Mononuclear cell (primary cell): ENCODE measurements around the gene ZNF283. TPM values are rescaled to one million over a fixed set of nuclear protein-coding genes. Genes with fewer than 3 reads are reported as not detected.

ENCODE experiments used
- H3K27me3 ChIP-seq: 2 replicates; pipeline ENCODE4 v1.6.0; 2011; ENCODE audit warnings: low read length, control low read depth; ENCODE audit not compliant: insufficient read depth
- H3K4me1 ChIP-seq: 2 replicates; pipeline ENCODE4 v1.5.1; 2011; ENCODE audit warnings: mild to moderate bottlenecking, low read length, control low read depth; ENCODE audit not compliant: insufficient read depth
- H3K4me3 ChIP-seq: 2 replicates; pipeline ENCODE4 v1.5.1; 2011; ENCODE audit warnings: mild to moderate bottlenecking, low read length, moderate library complexity
- H3K9me3 ChIP-seq: 2 replicates; pipeline ENCODE4 v1.5.1; 2011; ENCODE audit warnings: low read depth, mild to moderate bottlenecking, control low read depth, low read length
- total RNA-seq: library from RNA; depleted of rRNA; stranded (reverse); fragments of >200 nt; gene quantifications from one replicate; pipeline ENCODE4 v1.2.3, GENCODE V29; 2012

Gene ZNF283
- 2.9 TPM for total RNA-seq

DNA sequence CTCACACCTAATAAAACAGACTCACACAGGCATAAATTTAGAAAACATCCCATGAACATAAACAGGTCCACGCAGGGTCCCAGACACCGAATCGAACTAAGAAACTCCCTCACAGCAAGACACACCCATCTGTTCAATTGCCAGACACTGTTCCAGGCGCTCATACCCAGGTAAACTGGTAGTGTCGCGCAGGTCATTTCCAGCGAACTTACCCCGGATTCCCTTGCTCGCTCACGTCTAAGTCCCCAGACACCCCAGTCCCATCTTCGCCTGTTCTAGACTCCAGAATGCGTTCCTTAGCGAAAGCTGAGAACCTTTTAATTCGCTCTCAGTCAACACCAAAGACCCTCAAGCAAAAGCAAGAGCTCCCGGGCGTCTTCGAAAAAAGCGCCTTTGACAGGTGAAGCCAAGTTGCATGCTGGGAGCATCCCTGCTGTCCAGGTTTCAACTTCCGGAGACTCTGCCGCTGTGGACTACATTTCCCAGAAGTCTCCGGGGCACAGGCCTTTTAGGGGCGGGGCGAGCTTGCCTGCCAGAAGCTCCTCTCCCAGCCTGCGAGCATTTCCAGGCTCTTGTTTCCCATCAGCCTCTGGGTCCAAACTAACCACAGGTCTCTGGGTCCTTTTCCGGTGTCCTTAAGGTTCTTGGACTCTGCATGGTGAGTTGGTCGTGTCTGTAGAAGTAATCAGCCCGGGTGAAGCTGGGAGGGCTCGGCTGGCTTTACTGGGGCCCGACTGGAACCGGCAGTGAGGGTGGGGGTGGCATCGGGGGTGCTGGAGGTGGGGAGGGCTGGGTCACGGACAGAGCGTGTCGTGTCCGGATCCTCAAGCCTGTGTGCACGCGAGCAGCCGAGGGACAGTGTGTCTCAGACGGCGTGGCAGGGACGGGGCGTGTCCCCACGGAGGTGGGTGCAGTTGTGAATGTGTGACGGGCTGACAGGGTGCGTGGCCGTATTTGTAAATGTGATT is at the start of gene ZNF283:
TSS of gene ZNF283 (plus strand) at position 535 of the 968 bp plus-strand sequence. CDS start 6,184 bp downstream, outside the sequence.
- Histone ChIP-seq H3K9me3 (no peaks in the 10 kb centered on the region), H3K4me1 (peaks cover 11% of the 10 kb centered on the region), H3K27me3 (peaks cover 5% of the 10 kb centered on the region), H3K4me3 (peak within 1 kb of the TSS; percentile 66)

DNA sequence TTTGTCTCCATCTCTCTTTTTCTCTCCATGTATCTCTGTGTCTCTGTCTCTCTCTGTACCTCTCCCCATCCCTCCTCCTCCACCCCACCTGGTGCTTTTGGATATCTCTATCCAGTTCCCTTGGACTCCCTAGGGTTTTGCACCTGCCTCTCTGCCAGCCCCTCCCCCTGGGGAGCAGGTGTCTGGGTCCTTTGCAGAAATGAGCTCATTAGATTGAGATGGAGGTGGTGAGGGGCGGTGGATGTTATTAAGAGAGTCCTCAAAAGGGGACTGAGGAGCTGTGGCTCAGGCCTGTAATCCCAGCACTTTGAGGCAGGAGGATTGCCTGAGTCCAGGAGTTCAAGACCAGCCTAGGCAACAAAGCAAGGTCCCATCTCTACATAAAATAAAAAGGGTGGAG is 48.5 kb upstream of the ZNF283 start:
- Histone ChIP-seq H3K9me3 (no peaks in the 10 kb centered on the region), H3K4me1 (peaks cover 87% of the 10 kb centered on the region), H3K4me3 (peak overlapping the region; percentile 42), H3K27me3 (no peaks in the 10 kb centered on the region)

DNA sequence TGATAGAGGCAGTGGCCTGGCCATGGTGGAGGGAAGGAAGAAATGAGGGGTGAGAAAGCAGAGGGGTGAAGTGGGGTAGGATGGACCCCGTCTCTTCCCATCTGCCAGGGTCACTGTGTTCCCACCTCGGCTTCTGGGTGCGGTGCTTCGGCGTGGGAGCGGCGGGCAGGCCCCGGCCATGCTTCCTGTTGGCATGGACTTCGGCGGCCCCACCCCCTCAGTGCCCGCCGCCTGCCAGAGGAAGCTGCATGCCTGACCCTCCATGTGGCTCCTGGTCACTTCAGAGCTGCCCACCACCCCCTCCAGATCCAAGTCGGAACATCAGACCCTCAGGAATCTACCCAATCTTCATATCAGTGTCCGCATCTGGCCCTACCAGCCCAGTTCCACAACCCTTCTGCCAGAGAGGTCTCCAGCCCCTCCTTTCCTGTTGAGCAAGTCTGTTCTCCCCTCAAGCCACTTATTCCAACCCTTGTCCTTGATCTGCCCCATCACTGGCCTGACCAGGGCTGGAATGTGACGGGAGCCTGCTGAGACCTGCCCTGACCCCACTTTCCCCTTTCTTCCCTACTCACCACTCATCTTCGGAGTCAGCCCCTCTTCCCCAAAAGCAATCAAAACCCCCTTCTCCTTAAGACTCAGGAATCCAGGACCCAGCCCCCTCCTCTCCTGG is 47.8 kb upstream of the ZNF283 start:
- Histone ChIP-seq H3K9me3 (no peaks in the 10 kb centered on the region), H3K27me3 (no peaks in the 10 kb centered on the region), H3K4me3 (peak overlapping the region; percentile 42), H3K4me1 (peaks cover 91% of the 10 kb centered on the region)

DNA sequence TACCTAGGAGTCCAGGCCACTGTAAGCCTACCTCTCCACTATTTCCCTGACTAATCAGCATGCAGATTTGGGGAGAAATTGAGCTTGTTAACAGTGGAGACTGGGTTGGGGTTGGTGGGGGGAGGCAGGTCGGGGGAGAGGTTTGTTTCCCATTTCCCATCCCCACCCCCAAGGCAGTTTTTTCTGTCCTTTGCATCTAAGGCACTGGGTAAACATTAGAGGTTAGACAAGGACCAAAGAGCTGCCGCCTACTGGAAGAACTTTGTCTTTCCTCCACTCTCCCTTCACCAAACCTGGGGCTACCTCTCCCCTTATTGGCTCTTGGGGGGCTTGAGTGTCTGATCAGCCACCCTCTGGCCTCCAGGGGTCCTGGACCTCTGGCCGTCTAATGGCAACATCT is 47.3 kb upstream of the ZNF283 start:
- Histone ChIP-seq H3K4me3 (peak overlapping the region; percentile 42), H3K9me3 (no peaks in the 10 kb centered on the region), H3K27me3 (no peaks in the 10 kb centered on the region), H3K4me1 (peaks cover 91% of the 10 kb centered on the region)

DNA sequence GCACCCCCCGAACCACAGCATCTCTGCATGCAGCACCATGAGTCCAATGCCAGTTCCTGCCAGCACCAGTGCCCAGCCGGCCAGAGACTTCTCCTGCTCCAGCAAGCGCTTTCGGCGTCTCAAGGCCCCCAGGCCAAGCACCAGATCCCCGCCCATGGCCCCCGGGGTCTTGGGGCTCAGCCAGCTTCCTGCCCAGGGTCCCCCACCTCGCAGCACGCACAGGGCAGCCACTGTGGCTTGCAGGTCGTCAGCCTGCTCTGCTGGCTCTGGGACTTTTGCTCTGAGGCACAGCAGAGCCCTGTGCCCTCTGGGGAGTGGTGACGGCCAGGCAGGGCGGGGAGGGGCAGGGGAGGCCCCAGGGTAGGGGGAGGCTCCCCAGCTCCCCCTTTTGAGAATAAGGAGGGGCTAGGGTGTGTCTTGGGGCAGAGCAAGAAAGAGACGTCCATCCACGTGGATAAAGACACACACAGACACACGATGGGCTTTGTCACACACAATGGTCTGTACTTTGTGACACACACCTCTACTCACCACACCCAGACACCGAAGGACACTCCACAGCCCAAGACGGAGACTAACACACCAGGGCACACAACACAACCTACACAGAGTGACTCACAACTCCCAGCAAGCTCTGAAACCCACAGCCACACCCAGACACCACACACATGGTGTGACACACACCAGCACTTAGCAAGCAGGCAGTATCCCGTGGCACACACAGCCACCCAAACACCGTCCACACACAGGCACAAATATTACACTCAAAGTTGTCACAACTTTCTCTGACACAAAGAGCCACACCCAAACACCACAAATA is 46.2 kb upstream of the ZNF283 start, which contains the start of gene KCNN4:
TSS of gene KCNN4 (minus strand) at position 268 of the 820 bp plus-strand sequence. CDS start at position 156, 112 bp downstream.
- H3K27me3 ChIP-seq, result no peaks in the 10 kb centered on the region
- peaks cover 85% of the 10 kb centered on the region for H3K4me1 ChIP-seq
- no peaks in the 10 kb centered on the region for H3K9me3 ChIP-seq
- H3K4me3 ChIP-seq, result peak within 1 kb of the TSS; percentile 42

DNA sequence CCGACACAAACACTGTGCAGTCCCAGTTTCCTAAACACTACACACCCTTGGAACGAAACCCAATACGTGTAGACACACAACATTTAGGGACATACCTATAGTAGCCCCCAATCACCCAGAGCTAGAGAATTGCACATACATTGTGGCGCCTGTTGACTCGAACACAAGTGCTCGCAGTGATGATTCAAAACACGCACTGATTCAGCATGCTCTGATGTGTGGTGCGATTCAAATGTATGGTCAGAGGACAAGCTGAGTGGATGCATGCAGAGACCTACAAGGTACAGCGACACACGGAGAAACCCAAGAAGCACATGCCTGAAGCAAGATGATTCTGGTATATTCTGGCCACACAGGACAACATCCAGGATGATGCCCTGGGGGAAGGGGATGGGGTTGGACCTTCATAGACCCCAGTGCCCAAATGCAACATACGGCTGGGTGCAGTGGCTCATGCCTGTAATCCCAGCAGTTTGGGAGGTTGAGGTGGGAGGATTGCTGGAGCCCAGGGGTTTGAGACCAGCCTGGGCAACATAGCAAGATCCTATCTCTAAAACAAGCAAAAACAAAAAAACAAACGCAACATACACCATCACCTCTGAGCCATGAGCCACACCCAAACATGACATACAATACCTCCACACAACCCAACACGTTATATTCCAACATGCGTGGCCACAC is 45.4 kb upstream of the ZNF283 start:
- no peak overlapping the region for H3K4me3 ChIP-seq
- H3K4me1 ChIP-seq, result peaks cover 77% of the 10 kb centered on the region
- H3K27me3 ChIP-seq, result no peaks in the 10 kb centered on the region
- no peaks in the 10 kb centered on the region for H3K9me3 ChIP-seq

DNA sequence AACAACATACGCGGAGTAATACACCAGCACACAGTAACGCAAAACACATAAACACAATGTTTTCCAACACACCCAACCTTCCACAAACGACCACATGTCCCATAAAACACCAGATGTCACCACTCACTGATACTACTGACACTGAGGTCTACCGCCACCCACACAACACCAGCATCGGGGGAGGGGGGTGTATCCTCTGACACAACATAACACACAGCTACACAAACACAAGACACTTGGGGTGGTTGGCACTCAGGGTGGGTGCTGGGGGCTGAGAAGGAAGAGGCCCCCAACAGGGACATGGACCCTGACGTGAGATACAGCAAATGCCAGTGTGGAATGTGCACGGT is 44.8 kb upstream of the ZNF283 start:
- peaks cover 72% of the 10 kb centered on the region for H3K4me1 ChIP-seq
- H3K4me3 ChIP-seq, result no peak overlapping the region
- H3K27me3 ChIP-seq, result no peaks in the 10 kb centered on the region
- no peaks in the 10 kb centered on the region for H3K9me3 ChIP-seq

DNA sequence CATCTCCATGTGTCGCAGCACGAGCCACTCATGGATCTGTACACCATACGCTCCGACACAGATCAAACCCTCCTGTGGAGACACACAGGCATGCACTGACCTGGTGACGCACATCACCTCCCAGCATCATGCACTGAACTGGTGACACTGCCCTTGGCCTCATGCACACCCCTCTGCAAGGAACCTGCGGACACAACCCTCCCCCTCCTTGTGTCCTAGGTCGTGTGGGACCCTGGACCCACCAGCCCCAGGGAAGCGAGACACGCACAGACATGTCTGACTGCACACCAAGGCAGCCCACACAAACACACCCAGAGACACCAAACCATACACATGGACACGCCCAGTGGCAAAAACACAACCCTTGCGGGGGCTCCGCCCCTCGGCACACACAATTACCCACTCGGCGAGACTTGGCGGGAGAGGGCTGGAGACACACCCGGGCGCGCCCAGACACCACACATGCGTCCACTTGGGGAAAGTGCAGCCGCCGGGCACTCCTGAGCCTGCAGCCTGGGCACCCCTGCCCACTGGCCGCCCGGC is 44.4 kb upstream of the ZNF283 start:
- Histone ChIP-seq H3K9me3 (no peaks in the 10 kb centered on the region), H3K4me3 (no peak overlapping the region), H3K27me3 (no peaks in the 10 kb centered on the region), H3K4me1 (peaks cover 67% of the 10 kb centered on the region)

DNA sequence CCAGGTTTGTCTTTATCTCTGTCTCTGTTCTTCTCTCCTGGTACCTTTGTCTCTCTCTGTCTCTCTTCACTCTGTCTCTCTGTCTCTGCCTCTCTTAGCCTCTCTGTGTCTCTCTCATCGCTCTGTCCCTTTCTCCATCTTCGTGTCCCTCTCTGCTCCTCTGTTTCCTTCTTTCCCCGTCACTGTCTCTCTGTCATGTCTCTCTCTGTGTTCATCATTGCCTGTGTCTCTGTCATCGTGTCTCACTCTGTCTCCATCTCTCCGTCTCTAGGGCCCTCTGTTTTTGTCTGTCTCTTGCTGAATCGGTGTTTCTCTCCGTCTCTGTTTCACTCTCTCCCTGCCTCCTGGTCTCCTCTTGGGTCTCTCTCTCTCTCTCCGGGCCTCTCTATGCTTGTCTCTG is 43.5 kb upstream of the ZNF283 start:
- H3K27me3 ChIP-seq, result no peaks in the 10 kb centered on the region
- H3K9me3 ChIP-seq, result no peaks in the 10 kb centered on the region
- no peak overlapping the region for H3K4me3 ChIP-seq
- peaks cover 58% of the 10 kb centered on the region for H3K4me1 ChIP-seq

DNA sequence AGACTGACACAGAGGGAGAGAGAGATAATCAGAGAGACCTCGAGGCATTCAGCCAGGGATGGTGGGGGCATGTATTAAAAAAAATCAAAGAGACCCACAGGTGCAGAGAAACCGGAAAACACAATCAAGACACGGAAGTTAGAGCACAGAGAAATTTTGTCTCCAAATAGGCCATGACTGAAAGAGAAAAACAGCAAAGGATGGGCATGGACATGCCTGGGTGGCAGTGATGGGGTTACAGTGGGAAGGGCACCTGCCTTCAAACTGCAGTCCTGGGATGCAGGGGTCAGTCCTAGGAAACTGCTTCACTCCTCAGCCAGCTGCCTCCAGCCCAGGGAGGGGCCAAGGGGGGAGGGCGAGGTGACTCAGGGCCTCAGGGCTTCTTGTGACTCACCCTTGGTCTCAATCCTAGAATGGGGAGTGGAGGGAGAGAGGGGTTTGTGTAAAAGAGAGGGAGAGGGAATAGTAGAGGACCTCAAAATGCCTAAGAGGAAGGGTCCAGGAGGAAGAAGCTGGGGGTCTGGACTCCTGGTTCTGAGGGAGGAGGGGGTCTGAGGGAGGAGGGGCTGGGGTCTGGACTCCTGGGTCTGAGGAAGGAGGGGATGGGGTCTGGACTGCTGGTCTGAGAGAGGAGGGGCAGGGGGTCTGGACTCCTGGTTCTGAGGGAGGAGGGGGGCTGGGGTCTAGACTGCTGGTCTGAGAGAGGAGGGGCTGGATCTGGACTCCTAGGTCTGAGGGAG is 42.7 kb upstream of the ZNF283 start:
- Histone ChIP-seq H3K9me3 (no peaks in the 10 kb centered on the region), H3K4me3 (no peak overlapping the region), H3K27me3 (no peaks in the 10 kb centered on the region), H3K4me1 (peaks cover 50% of the 10 kb centered on the region)

DNA sequence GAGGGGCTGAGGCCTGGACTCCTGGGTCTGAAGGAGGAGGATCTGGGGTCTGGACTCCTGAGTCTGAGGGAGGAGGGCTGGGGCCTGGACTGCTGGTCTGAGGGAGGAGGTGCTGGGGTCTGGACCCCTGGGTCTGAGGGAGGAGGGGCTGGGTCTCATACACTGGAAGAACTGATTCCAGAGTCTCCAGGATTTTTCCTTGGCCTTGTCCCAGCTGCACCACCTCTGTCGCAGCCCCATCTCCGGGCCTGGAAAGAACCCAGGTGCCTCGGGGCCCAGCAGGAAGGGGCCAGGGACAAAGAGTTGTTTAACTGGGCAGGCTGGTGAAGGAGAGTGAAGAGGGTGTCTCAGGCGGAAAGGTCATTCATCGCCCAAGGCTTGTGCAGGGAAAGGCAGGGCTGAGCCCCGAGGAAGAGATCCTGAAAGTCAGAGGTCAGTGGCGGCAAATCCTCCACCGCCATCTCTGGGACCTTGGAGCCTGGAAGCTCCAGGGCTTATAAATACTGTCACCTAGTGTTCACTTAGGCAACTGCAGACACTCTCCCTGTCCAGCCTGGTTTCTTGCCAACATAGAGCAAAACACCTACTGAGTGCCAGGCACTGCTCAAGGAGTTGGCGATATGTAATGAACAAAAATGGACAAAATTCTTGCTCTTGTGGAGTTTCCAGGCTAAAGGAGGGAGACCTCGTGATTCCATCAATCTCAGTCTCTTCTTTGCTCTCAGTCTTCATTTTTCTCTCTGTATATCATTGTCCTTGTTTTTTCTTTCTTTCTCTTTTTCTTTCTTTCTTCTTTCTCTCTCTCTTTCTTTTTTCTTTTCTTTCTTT is 41.9 kb upstream of the ZNF283 start:
- Histone ChIP-seq H3K4me1 (peaks cover 43% of the 10 kb centered on the region), H3K4me3 (no peak overlapping the region), H3K9me3 (no peaks in the 10 kb centered on the region), H3K27me3 (no peaks in the 10 kb centered on the region)

DNA sequence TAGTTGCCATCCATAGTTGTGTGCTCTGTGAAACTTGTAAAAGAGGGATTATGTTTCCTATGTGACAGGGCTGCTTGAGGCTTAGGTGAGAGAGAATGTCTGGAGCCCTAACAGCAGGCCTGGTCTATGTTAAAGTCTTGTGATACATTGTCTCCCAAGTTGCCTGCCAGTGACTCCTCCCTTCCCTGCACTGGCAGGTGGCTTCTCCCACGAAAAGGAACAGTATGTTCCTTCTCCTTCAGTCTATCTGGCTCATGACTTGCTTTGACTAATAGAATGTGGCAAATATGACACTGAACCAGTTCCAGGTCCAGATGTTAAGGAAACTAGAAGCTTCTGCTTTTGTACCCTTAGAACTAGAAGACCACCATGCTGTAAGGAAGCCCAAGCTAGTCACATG is 40.5 kb upstream of the ZNF283 start:
- H3K4me1 ChIP-seq, result peaks cover 31% of the 10 kb centered on the region
- H3K27me3 ChIP-seq, result no peaks in the 10 kb centered on the region
- H3K4me3 ChIP-seq, result no peak overlapping the region
- no peaks in the 10 kb centered on the region for H3K9me3 ChIP-seq

DNA sequence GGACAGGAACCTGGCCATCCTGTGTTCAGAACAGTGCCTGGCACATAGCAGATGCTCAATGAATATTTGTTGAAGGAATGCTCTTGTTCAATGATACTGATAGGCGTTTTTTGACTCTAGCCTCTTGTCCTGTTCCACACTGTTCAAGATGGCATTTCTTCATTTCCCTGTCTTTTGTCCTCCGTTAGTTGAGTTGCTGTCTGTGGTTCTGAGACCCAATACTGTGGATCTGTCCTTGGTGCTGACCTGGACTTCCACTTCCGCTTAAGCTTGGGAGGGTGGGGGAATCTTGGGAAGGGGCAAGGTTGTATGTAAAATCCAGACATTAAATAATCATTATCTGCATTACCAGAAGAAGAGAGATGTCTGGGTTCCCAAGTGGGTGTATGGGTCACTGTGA is 38.1 kb upstream of the ZNF283 start:
- Histone ChIP-seq H3K4me3 (no peak overlapping the region), H3K9me3 (no peaks in the 10 kb centered on the region), H3K27me3 (peaks cover 3% of the 10 kb centered on the region), H3K4me1 (peaks cover 14% of the 10 kb centered on the region)
